ENCODE measurements around the gene HELZ. TPM values are rescaled to one million over a fixed set of nuclear protein-coding genes. Genes with fewer than 3 reads are reported as not detected.

Gene HELZ
- polyA plus RNA-seq, 3 donors = 24.8 to 44.1 (median 39.9) TPM

DNA sequence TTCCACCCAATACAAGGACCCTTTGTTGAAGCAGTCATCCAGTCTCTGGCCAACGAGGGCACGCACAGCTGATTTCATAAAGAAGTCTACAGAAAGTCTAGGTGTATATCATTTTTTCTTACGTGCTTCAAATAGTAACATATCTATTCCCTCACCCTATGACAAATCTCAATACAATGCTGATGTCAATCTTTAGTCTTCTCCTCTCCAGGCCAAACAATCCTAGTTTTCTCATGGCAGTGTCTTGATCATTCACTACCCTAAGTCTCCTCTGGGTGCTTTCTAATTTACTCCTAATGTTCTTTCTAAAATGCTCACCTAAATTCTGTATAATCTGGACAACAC lies 108.0 kb downstream of the HELZ start:
- Histone ChIP-seq H3K4me1 (ENCODE audit: control insufficient read depth in 1 of 2, insufficient read depth in 2 of 2, low read length in 2 of 2) (peaks cover 10 to 13% of the 10 kb centered on the region in 2 donors), H3K36me3 (replicated peaks in 1 of 2; ENCODE audit: control insufficient read depth in 1 of 2, insufficient read depth in 2 of 2, low read length in 2 of 2) (peaks cover 69 to 84% of the 10 kb centered on the region in 2 donors), H4K20me1 (ENCODE audit: insufficient read depth, low read length) (peaks cover 51% of the 10 kb centered on the region), H3K9ac (ENCODE audit: insufficient read depth, low read length, poor library complexity, severe bottlenecking) (no peak overlapping the region), H3K4me2 (replicated peaks; ENCODE audit: extremely low read depth, low read length, poor library complexity, severe bottlenecking) (no peak overlapping the region), H3K27me3 (ENCODE audit: control insufficient read depth in 2 of 2, insufficient read depth in 2 of 2, low read length in 2 of 2) (no peaks in the 10 kb centered on the region), H3K9me3 (replicated peaks in 1 of 2; ENCODE audit: control insufficient read depth in 1 of 2, insufficient read depth in 1 of 2, low read length in 2 of 2) (no peaks in the 10 kb centered on the region), H2AFZ (ENCODE audit: insufficient read depth, low read depth, low read length, poor library complexity, severe bottlenecking) (no peak overlapping the region), H3K4me3 (replicated peaks in 1 of 3; ENCODE audit: low read depth in 2 of 3, low read length in 3 of 3) (no peak overlapping the region), H3K27ac (ENCODE audit: low read depth in 1 of 2, low read length in 2 of 2) (no peak overlapping the region), H3K79me2 (ENCODE audit: insufficient read depth, low read length) (peaks cover 12% of the 10 kb centered on the region)
- no peaks in the 10 kb centered on the region for H3K27me3 Mint-ChIP-seq (ENCODE audit: low read depth in 3 of 3)
- H3K9me3 Mint-ChIP-seq = peaks cover 0 to 2% (median 0%) of the 10 kb centered on the region in 7 donors
- H3K4me3 Mint-ChIP-seq = no peak overlapping the region
- no peak for DNase-seq
- H3K36me3 Mint-ChIP-seq = peaks cover 61 to 74% of the 10 kb centered on the region in 2 donors
- H3K4me1 Mint-ChIP-seq = peaks cover 24% of the 10 kb centered on the region
- H3K27ac Mint-ChIP-seq = peak overlapping the region in 2 of 7 donors; percentile 1 to 5
- TF ChIP-seq, protein P1, sequence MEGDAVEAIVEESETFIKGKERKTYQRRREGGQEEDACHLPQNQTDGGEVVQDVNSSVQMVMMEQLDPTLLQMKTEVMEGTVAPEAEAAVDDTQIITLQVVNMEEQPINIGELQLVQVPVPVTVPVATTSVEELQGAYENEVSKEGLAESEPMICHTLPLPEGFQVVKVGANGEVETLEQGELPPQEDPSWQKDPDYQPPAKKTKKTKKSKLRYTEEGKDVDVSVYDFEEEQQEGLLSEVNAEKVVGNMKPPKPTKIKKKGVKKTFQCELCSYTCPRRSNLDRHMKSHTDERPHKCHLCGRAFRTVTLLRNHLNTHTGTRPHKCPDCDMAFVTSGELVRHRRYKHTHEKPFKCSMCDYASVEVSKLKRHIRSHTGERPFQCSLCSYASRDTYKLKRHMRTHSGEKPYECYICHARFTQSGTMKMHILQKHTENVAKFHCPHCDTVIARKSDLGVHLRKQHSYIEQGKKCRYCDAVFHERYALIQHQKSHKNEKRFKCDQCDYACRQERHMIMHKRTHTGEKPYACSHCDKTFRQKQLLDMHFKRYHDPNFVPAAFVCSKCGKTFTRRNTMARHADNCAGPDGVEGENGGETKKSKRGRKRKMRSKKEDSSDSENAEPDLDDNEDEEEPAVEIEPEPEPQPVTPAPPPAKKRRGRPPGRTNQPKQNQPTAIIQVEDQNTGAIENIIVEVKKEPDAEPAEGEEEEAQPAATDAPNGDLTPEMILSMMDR (IDR thresholded peaks at IDR 0.05) = no peak
- WGBS (ENCODE audit: insufficient coverage) = no CpG with 5 or more reads among the region's 3 CpGs
- intact Hi-C loops (cut with micrococcal nuclease) = no loop called here

DNA sequence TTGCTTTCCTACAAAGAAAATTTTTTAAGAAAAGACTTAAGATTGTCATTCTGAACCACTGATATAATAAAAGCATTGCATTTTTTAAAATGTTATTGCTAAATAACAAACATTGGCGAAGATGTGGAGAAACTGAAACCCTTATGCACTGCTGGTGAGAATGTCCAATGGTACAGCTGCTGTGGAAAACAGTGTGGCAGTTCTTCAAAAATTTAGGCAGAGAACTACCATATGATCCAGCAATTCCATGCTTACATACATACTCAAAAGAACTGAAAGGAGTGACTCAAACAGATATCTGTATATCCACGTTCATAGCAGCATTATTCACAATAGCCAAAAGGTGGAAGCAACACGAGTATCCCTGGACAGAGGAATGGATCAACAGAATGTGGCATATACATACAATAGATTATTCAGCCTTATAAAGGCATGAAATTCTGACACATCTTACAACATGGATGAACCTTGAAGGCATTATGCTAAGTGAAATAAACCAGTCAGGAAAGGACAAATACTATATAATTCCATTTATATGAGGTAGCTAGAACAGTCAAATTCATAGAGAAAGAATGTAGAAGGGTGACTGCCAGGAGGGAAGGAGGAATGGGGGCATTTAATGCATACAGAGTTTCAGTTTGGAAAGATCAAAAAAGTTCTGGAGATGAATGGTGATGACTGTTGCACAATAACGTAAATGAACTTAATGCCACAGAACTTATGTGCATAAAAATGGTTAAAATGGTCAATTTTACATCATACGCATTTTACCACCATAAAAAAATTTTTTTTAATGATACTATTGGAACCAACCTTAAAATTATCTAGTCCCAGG lies 108.6 kb downstream of the HELZ start:
- intact Hi-C loops (cut with micrococcal nuclease) = no loop called here
- WGBS (ENCODE audit: insufficient coverage) = no CpG with 5 or more reads among the region's 5 CpGs
- peak overlapping the region in 2 of 7 donors; percentile 1 to 4 for H3K27ac Mint-ChIP-seq
- H3K27me3 Mint-ChIP-seq (ENCODE audit: low read depth in 3 of 3) = no peaks in the 10 kb centered on the region
- no peaks in the 10 kb centered on the region for H3K9me3 Mint-ChIP-seq
- Histone ChIP-seq H3K9me3 (replicated peaks in 1 of 2; ENCODE audit: control insufficient read depth in 1 of 2, insufficient read depth in 1 of 2, low read length in 2 of 2) (no peaks in the 10 kb centered on the region), H3K27me3 (ENCODE audit: control insufficient read depth in 2 of 2, insufficient read depth in 2 of 2, low read length in 2 of 2) (no peaks in the 10 kb centered on the region), H3K27ac (ENCODE audit: low read depth in 1 of 2, low read length in 2 of 2) (no peak overlapping the region), H4K20me1 (ENCODE audit: insufficient read depth, low read length) (peaks cover 51% of the 10 kb centered on the region), H3K4me1 (ENCODE audit: control insufficient read depth in 1 of 2, insufficient read depth in 2 of 2, low read length in 2 of 2) (peaks cover 10 to 13% of the 10 kb centered on the region in 2 donors), H2AFZ (ENCODE audit: insufficient read depth, low read depth, low read length, poor library complexity, severe bottlenecking) (no peak overlapping the region), H3K4me3 (replicated peaks in 1 of 3; ENCODE audit: low read depth in 2 of 3, low read length in 3 of 3) (no peak overlapping the region), H3K79me2 (ENCODE audit: insufficient read depth, low read length) (peaks cover 12% of the 10 kb centered on the region), H3K9ac (ENCODE audit: insufficient read depth, low read length, poor library complexity, severe bottlenecking) (no peak overlapping the region), H3K4me2 (replicated peaks; ENCODE audit: extremely low read depth, low read length, poor library complexity, severe bottlenecking) (no peak overlapping the region), H3K36me3 (replicated peaks in 1 of 2; ENCODE audit: control insufficient read depth in 1 of 2, insufficient read depth in 2 of 2, low read length in 2 of 2) (peaks cover 69 to 85% of the 10 kb centered on the region in 2 donors)
- peaks cover 24% of the 10 kb centered on the region for H3K4me1 Mint-ChIP-seq
- DNase-seq = no peak
- TF ChIP-seq, protein P1 (IDR thresholded peaks at IDR 0.05) = no peak
- no peak overlapping the region for H3K4me3 Mint-ChIP-seq
- H3K36me3 Mint-ChIP-seq = peaks cover 63 to 77% of the 10 kb centered on the region in 2 donors

All from CD14-positive monocyte (primary cell).